HCT116 (cell line): ENCODE results near the gene ANO4. TPM values are rescaled to one million over a fixed set of nuclear protein-coding genes. Genes with fewer than 3 reads are reported as not detected.

Experiments used
- ATAC-seq: fragments of 200-7000 bp; cut with Tn5 transposase; 2 replicates; pipeline ENCODE4 v1.9.1; 2020; ENCODE audit warnings: mild to moderate bottlenecking, moderate library complexity
- BruUV-seq: library from RNA; stranded (reverse); fragments of 400-500 nt; replicated peaks from 2 replicates; lab custom pipeline; 2021; lab: Mats Ljungman, UMichigan
- CTCF ChIA-PET: fragments of 300-600 bp; sonication (Branson Sonifier 250); formaldehyde crosslinking; loops from one replicate; lab custom pipeline; 2021; ENCODE audit warnings: antibody characterized with exemption; lab: Charles Lee
- POLR2A ChIA-PET: fragments of 300-600, 350-600 bp; sonication (Branson Sonifier 250); formaldehyde crosslinking; loops from one replicate; lab custom pipeline; 2021; ENCODE audit warnings: antibody characterized with exemption; lab: Charles Lee
- RAD21 ChIA-PET, 2 experiments: fragments of 300-600 bp; sonication (Branson Sonifier 250); formaldehyde crosslinking; loops; one replicate each; lab custom pipeline; 2023; ENCODE audit warnings: low total read pairs in 2 of 2; ENCODE audit not compliant: uncharacterized antibody in 2 of 2, unreplicated experiment in 2 of 2, low non-redundant PET in 1 of 2; lab: Charles Lee
- DNase-seq: peaks from one replicate; pipeline ENCODE4 v3.0.0-alpha.2; 2010; ENCODE audit warnings: low read depth, low spot score
- H2AFZ ChIP-seq: fragments of 200-600 bp; shearing (Covaris generic), sonication (generic); 2 replicates; pipeline ENCODE4 v1.6.1; 2017; ENCODE audit warnings: low read depth, mixed run types, mixed read lengths, antibody characterized with exemption, low read length; ENCODE audit not compliant: poor library complexity, severe bottlenecking
- H3K27ac ChIP-seq: 2 replicates; pipeline ENCODE4 v1.5.1; 2012; ENCODE audit warnings: low read depth, low read length
- H3K27me3 ChIP-seq: fragments of 200-600 bp; sonication (generic); 2 replicates; pipeline ENCODE4 v1.6.1; 2016; ENCODE audit warnings: mixed run types, low read length, mixed read lengths; ENCODE audit not compliant: insufficient read depth
- H3K36me3 ChIP-seq, 2 experiments: fragments of 200-500 bp in 1 of 2; fragments of 200-600 bp in 1 of 2; sonication (Bioruptor generic) in 1 of 2; sonication (generic) in 1 of 2; 2 replicates each; pipeline versions ENCODE4 v1.5.1 to v1.6.1; 2014 to 2016; ENCODE audit warnings: low read length in 2 of 2, inconsistent platforms in 1 of 2, mixed read lengths in 1 of 2, mixed run types in 1 of 2; ENCODE audit not compliant: insufficient read depth in 2 of 2, control insufficient read depth in 1 of 2
- H3K4me1 ChIP-seq, 2 experiments: fragments of 200-600 bp in 1 of 2; sonication (generic) in 1 of 2; 2 replicates each; pipeline versions ENCODE4 v1.5.1 to v1.6.1; 2012 to 2017; ENCODE audit warnings: low read length in 2 of 2, inconsistent platforms in 1 of 2, mild to moderate bottlenecking in 1 of 2, mixed read lengths in 1 of 2, mixed run types in 1 of 2, moderate library complexity in 1 of 2; ENCODE audit not compliant: insufficient read depth in 2 of 2, control insufficient read depth in 1 of 2
- H3K4me2 ChIP-seq: fragments of 200-600 bp; sonication (generic); 2 replicates; pipeline ENCODE4 v1.6.1; 2017; ENCODE audit warnings: mixed run types, low read length, mixed read lengths
- H3K4me3 ChIP-seq, 2 experiments: fragments of 200-600 bp in 1 of 2; sonication (generic) in 1 of 2; replicated peaks in 1 of 2; 2 replicates each; pipeline ENCODE4 v1.5.1; 2011 to 2016; ENCODE audit warnings: low read length in 2 of 2, control low read depth in 1 of 2, low read depth in 1 of 2, mild to moderate bottlenecking in 1 of 2, mixed read lengths in 1 of 2, mixed run types in 1 of 2
- H3K79me2 ChIP-seq: fragments of 200-600 bp; sonication (generic); 2 replicates; pipeline ENCODE4 v1.6.1; 2017; ENCODE audit warnings: mild to moderate bottlenecking, mixed run types, low read length, moderate library complexity, mixed read lengths; ENCODE audit not compliant: insufficient read depth
- H3K9ac ChIP-seq: fragments of 200-600 bp; sonication (generic); 2 replicates; pipeline ENCODE4 v1.6.1; 2016; ENCODE audit warnings: low read length, mixed read lengths
- H3K9me2 ChIP-seq: fragments of 200-600 bp; sonication (generic), shearing (Covaris generic); 2 replicates; pipeline ENCODE4 v1.6.1; 2017; ENCODE audit warnings: mixed run types, mild to moderate bottlenecking, moderate library complexity; ENCODE audit not compliant: insufficient read depth
- H3K9me3 ChIP-seq, 2 experiments: fragments of 200-500 bp in 1 of 2; fragments of 200-600 bp in 1 of 2; sonication (Bioruptor generic) in 1 of 2; sonication (generic) in 1 of 2; 2 replicates each; pipeline ENCODE4 v1.6.1; 2014 to 2017; ENCODE audit warnings: low read length in 2 of 2, mixed read lengths in 2 of 2, inconsistent platforms in 1 of 2, low read depth in 1 of 2, mild to moderate bottlenecking in 1 of 2, mixed run types in 1 of 2, moderate library complexity in 1 of 2; ENCODE audit not compliant: control insufficient read depth in 1 of 2, insufficient read depth in 1 of 2
- H4K20me1 ChIP-seq: fragments of 200-600 bp; sonication (generic), shearing (Covaris generic); 2 replicates; pipeline ENCODE4 v1.6.1; 2017; ENCODE audit warnings: mixed run types, mild to moderate bottlenecking, moderate library complexity; ENCODE audit not compliant: insufficient read depth
- CBX3 ChIP-seq: IDR thresholded peaks from 2 replicates; pipeline ENCODE4 v1.6.1; 2012; ENCODE audit warnings: low read depth
- EZH2phosphoT487 ChIP-seq: fragments of 200-600 bp; IDR thresholded peaks from 2 replicates; pipeline ENCODE4 v1.6.1; 2018; ENCODE audit warnings: antibody characterized with exemption, borderline replicate concordance
- FOSL1 ChIP-seq: IDR thresholded peaks from 2 replicates; pipeline ENCODE4 v1.6.1; 2012; ENCODE audit warnings: low read depth
- JUND ChIP-seq: IDR thresholded peaks from 2 replicates; pipeline ENCODE4 v1.6.1; 2012
- POLR2A ChIP-seq: IDR thresholded peaks from 2 replicates; pipeline ENCODE4 v1.7.0; 2011; ENCODE audit warnings: borderline replicate concordance; ENCODE audit not compliant: insufficient read depth, insufficient read length; ENCODE audit errors: extremely low read depth
- POLR2AphosphoS5 ChIP-seq: IDR thresholded peaks from 2 replicates; pipeline ENCODE4 v1.6.1; 2011; ENCODE audit warnings: mild to moderate bottlenecking, low read depth, low read length, moderate library complexity
- RAD21 ChIP-seq: IDR thresholded peaks from 2 replicates; pipeline ENCODE4 v1.6.1; 2012; ENCODE audit warnings: low read depth, mild to moderate bottlenecking
- SIN3A ChIP-seq: IDR thresholded peaks from 2 replicates; pipeline ENCODE4 v1.6.1; 2012; ENCODE audit warnings: low read depth
- SP1 ChIP-seq: IDR thresholded peaks from 2 replicates; pipeline ENCODE4 v1.6.1; 2012; ENCODE audit warnings: low read depth
- SRF ChIP-seq: IDR thresholded peaks from 2 replicates; pipeline ENCODE4 v1.6.1; 2012; ENCODE audit warnings: low read depth
- TCF7L2 ChIP-seq: IDR thresholded peaks from 2 replicates; pipeline ENCODE4 v1.7.0; 2011; ENCODE audit warnings: borderline replicate concordance, inconsistent platforms; ENCODE audit not compliant: insufficient read depth, insufficient read length; ENCODE audit errors: extremely low read depth
- YY1 ChIP-seq: IDR thresholded peaks from 2 replicates; pipeline ENCODE4 v1.6.1; 2011; ENCODE audit warnings: low read length, low read depth, moderate library complexity, mild to moderate bottlenecking; ENCODE audit not compliant: insufficient replicate concordance; ENCODE audit errors: extremely low read depth
- ZNF274 ChIP-seq: fragments of 200-500 bp; sonication (Bioruptor generic); IDR thresholded peaks from 2 replicates; pipeline ENCODE4 v1.6.1; 2014; ENCODE audit warnings: mild to moderate bottlenecking, low read depth, low read length, inconsistent platforms
- intact Hi-C: fragments of 100-400 bp; cut with micrococcal nuclease; formaldehyde crosslinking; loops from 2 replicates; pipeline ENCODE4 v1.10.0; 2022
- total RNA-seq: library from RNA; stranded (reverse); gene quantifications from one replicate; pipeline ENCODE4 v1.2.1, GENCODE V29; 2021; ENCODE audit not compliant: unreplicated experiment
- TF ChIP-seq, protein P1 (sequence below), 3 experiments: fragments of 200-600 bp in 1 of 3; sonication (generic) in 1 of 3; IDR thresholded peaks in 2 of 3; conservative IDR thresholded peaks in 1 of 3; 2 replicates each; pipeline ENCODE4 v1.5.1; 2012 to 2017; ENCODE audit warnings: low read depth in 2 of 3, low read length in 2 of 3, antibody characterized with exemption in 1 of 3, borderline replicate concordance in 1 of 3, control low read depth in 1 of 3, mild to moderate bottlenecking in 1 of 3, mixed read lengths in 1 of 3, mixed run types in 1 of 3, moderate library complexity in 1 of 3; ENCODE audit not compliant: insufficient read depth in 1 of 3
- TF ChIP-seq, protein P2 (sequence below): IDR thresholded peaks from 2 replicates; pipeline ENCODE4 v1.6.1; 2011; ENCODE audit warnings: mild to moderate bottlenecking, low read length, moderate library complexity; ENCODE audit not compliant: insufficient replicate concordance; ENCODE audit errors: extremely low read depth

ANO4 gene
- total RNA-seq, 1 experiment from 2014 or later, result 1.7 TPM

- DNase-seq (no peak), ATAC-seq (no peak)
- Histone ChIP-seq H3K4me3 (no peak overlapping the region), H3K4me2 (no peak overlapping the region), H3K9ac (no peak overlapping the region), H3K4me1 (no peaks in the 10 kb centered on the region), H3K36me3 (no peaks in the 10 kb centered on the region), H3K9me2 (no peaks in the 10 kb centered on the region), H3K27ac (no peak overlapping the region), H4K20me1 (no peaks in the 10 kb centered on the region), H3K9me3 (no peaks in the 10 kb centered on the region), H2AFZ (no peak overlapping the region), H3K27me3 (0 out of 2 replicates have a peak, but pooled peaks cover 5% of the 10 kb centered on the region), H3K79me2 (no peaks in the 10 kb centered on the region)
- ChIA-PET POLR2A (no interaction called here), CTCF (interaction anchor here (1.3 kb wide), 1 partner anchor 9 kb away, joined by 3 read pairs; no protein-coding TSS in a partner anchor), RAD21 (interaction anchor here in 1 of 2 experiments (0.6 kb wide), 1 partner anchor 30 kb away, joined by 3 read pairs; no protein-coding TSS in a partner anchor)
- BruUV-seq, result no TSS peak
- no peak for TF ChIP-seq SP1
- TF ChIP-seq CBX3, result no peak
- TF ChIP-seq EZH2phosphoT487, result no peak
- TF ChIP-seq TCF7L2, result no peak
- no peak for TF ChIP-seq FOSL1
- TF ChIP-seq RAD21, result no peak
- TF ChIP-seq POLR2AphosphoS5, result no peak
- TF ChIP-seq YY1, result no peak
- intact Hi-C loops, result no loop called here
These were observed 370.7 kb downstream of the ANO4 start for GRCh38 chr12:101165319-101165718.

GRCh38 chr12:101166866-101167265, 372.3 kb downstream of the ANO4 start:
- BruUV-seq, result no TSS peak
- Histone ChIP-seq H3K36me3 (no peaks in the 10 kb centered on the region), H3K9ac (no peak overlapping the region), H3K4me1 (no peaks in the 10 kb centered on the region), H3K4me2 (no peak overlapping the region), H4K20me1 (no peaks in the 10 kb centered on the region), H3K27me3 (0 out of 2 replicates have a peak, but pooled peaks cover 5% of the 10 kb centered on the region), H2AFZ (no peak overlapping the region)
- RAD21 ChIA-PET, result no interaction called here
- TF ChIP-seq POLR2A (no peak), JUND (no peak), SRF (no peak), EZH2phosphoT487 (no peak), TCF7L2 (no peak), SIN3A (no peak), ZNF274 (no peak)
- TF ChIP-seq, protein P1, sequence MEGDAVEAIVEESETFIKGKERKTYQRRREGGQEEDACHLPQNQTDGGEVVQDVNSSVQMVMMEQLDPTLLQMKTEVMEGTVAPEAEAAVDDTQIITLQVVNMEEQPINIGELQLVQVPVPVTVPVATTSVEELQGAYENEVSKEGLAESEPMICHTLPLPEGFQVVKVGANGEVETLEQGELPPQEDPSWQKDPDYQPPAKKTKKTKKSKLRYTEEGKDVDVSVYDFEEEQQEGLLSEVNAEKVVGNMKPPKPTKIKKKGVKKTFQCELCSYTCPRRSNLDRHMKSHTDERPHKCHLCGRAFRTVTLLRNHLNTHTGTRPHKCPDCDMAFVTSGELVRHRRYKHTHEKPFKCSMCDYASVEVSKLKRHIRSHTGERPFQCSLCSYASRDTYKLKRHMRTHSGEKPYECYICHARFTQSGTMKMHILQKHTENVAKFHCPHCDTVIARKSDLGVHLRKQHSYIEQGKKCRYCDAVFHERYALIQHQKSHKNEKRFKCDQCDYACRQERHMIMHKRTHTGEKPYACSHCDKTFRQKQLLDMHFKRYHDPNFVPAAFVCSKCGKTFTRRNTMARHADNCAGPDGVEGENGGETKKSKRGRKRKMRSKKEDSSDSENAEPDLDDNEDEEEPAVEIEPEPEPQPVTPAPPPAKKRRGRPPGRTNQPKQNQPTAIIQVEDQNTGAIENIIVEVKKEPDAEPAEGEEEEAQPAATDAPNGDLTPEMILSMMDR (IDR thresholded peaks at IDR 0.05 in 2 of 3, conservative IDR thresholded peaks at IDR 0.05 in 1 of 3; ENCODE audit: borderline replicate concordance in 1 of 3, insufficient read depth in 1 of 3, low read depth in 2 of 3, low read length in 2 of 3), result no peak
- TF ChIP-seq, protein P2, sequence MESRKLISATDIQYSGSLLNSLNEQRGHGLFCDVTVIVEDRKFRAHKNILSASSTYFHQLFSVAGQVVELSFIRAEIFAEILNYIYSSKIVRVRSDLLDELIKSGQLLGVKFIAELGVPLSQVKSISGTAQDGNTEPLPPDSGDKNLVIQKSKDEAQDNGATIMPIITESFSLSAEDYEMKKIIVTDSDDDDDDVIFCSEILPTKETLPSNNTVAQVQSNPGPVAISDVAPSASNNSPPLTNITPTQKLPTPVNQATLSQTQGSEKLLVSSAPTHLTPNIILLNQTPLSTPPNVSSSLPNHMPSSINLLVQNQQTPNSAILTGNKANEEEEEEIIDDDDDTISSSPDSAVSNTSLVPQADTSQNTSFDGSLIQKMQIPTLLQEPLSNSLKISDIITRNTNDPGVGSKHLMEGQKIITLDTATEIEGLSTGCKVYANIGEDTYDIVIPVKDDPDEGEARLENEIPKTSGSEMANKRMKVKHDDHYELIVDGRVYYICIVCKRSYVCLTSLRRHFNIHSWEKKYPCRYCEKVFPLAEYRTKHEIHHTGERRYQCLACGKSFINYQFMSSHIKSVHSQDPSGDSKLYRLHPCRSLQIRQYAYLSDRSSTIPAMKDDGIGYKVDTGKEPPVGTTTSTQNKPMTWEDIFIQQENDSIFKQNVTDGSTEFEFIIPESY, result no peak
- TF ChIP-seq, all 23 proteins: peak for 0
- ChIA-PET CTCF (no interaction called here), POLR2A (no interaction called here)
- no peak overlapping the region for H3K4me3 ChIP-seq
- H3K27ac ChIP-seq, result no peak overlapping the region
- ATAC-seq (no peak), DNase-seq (no peak)
- intact Hi-C loops, result no loop called here
- H3K9me2 ChIP-seq, result no peaks in the 10 kb centered on the region
- H3K9me3 ChIP-seq, result no peaks in the 10 kb centered on the region
- H3K79me2 ChIP-seq, result no peaks in the 10 kb centered on the region
